Fibroblast of lung (primary cell): ENCODE results near the gene ZIC1. TPM values are rescaled to one million over a fixed set of nuclear protein-coding genes. Genes with fewer than 3 reads are reported as not detected.

ENCODE experiments used
- DNase-seq, 2 donors: peaks; one replicate each; pipeline versions ENCODE4 v3.0.0 to v3.0.0-alpha.2; 2010; ENCODE audit warnings: low read depth in 2 of 2
- H2AFZ ChIP-seq: 2 replicates; pipeline ENCODE4 v1.5.1; 2012; ENCODE audit warnings: low read length, control low read depth, inconsistent platforms
- H3K27ac ChIP-seq: 2 replicates; pipeline ENCODE4 v1.5.1; 2011; ENCODE audit warnings: low read length, control low read depth; ENCODE audit not compliant: insufficient read depth
- H3K27me3 ChIP-seq: 2 replicates; pipeline ENCODE4 v1.5.1; 2011; ENCODE audit warnings: mild to moderate bottlenecking, low read length; ENCODE audit not compliant: control insufficient read depth, insufficient read depth
- H3K36me3 ChIP-seq: 2 replicates; pipeline ENCODE4 v1.5.1; 2011; ENCODE audit warnings: low read length; ENCODE audit not compliant: control insufficient read depth, insufficient read depth
- H3K4me1 ChIP-seq: 2 replicates; pipeline ENCODE4 v1.5.1; 2011; ENCODE audit warnings: low read length; ENCODE audit not compliant: control insufficient read depth, insufficient read depth; ENCODE audit errors: extremely low read depth
- H3K4me2 ChIP-seq: 2 replicates; pipeline ENCODE4 v1.5.1; 2011; ENCODE audit warnings: low read length, control low read depth; ENCODE audit not compliant: insufficient read depth; ENCODE audit errors: extremely low read depth
- H3K4me3 ChIP-seq, 4 experiments: fragments of 200-600 bp in 1 of 4; sonication (generic) in 1 of 4; replicated peaks in 1 of 4; 2 replicates each; pipeline ENCODE4 v1.5.1; 2011 to 2016; ENCODE audit warnings: low read length in 4 of 4, low read depth in 3 of 4, mild to moderate bottlenecking in 3 of 4, control low read depth in 2 of 4, inconsistent platforms in 1 of 4, mixed read lengths in 1 of 4; ENCODE audit not compliant: insufficient read depth in 1 of 4; ENCODE audit errors: control extremely low read depth in 1 of 4
- H3K79me2 ChIP-seq: 2 replicates; pipeline ENCODE4 v1.5.1; 2012; ENCODE audit warnings: mild to moderate bottlenecking, low read length, inconsistent platforms; ENCODE audit not compliant: control insufficient read depth, insufficient read depth
- H3K9ac ChIP-seq: 2 replicates; pipeline ENCODE4 v1.5.1; 2011; ENCODE audit warnings: mild to moderate bottlenecking, low read length, control low read depth; ENCODE audit not compliant: insufficient read depth
- H3K9me3 ChIP-seq: 2 replicates; pipeline ENCODE4 v1.5.1; 2012; ENCODE audit warnings: low read depth, low read length; ENCODE audit not compliant: control insufficient read depth, insufficient read depth
- H4K20me1 ChIP-seq: 2 replicates; pipeline ENCODE4 v1.5.1; 2011; ENCODE audit warnings: low read length; ENCODE audit not compliant: control insufficient read depth, insufficient read depth; ENCODE audit errors: extremely low read depth
- CTCF ChIP-seq, 2 donors: IDR thresholded peaks in 1 of 2; conservative IDR thresholded peaks in 1 of 2; 1 replicate in 1 of 2; 2 replicates in 1 of 2; pipeline ENCODE4 v1.5.1; 2011 to 2012; ENCODE audit warnings: low read length in 2 of 2, control low read depth in 1 of 2, inconsistent platforms in 1 of 2, low read depth in 1 of 2, mild to moderate bottlenecking in 1 of 2
- EZH2 ChIP-seq: IDR thresholded peaks from 2 replicates; pipeline ENCODE4 v1.5.1; 2012; ENCODE audit warnings: low read length, control low read depth, mild to moderate bottlenecking; ENCODE audit errors: missing control alignments
- polyA plus RNA-seq, 2 donors: library from polyadenylated mRNA; depleted of rRNA in 1 of 2; stranded (reverse) in 1 of 2; unstranded in 1 of 2; fragments of >200 nt; gene quantifications; 2 replicates each; pipeline ENCODE4 v1.2.1, GENCODE V29; 2011 to 2012; ENCODE audit warnings: missing spikeins in 1 of 2
- total RNA-seq: library from RNA; depleted of rRNA; stranded (reverse); fragments of >200 nt; gene quantifications from 2 replicates; pipeline ENCODE4 v1.2.1, GENCODE V29; 2014

ZIC1 gene
- total and polyA plus RNA-seq, 2 donors (not counting 1 experiment from before 2014, with no cell fraction given), result 0.11 TPM; not detected in 1

- H3K9me3 ChIP-seq, result no peaks in the 10 kb centered on the region
- H4K20me1 ChIP-seq, result no peaks in the 10 kb centered on the region
- no peaks in the 10 kb centered on the region for H3K36me3 ChIP-seq
- no peak overlapping the region for H3K4me2 ChIP-seq
- no peak overlapping the region for H3K4me3 ChIP-seq
- no peaks in the 10 kb centered on the region for H3K79me2 ChIP-seq
- TF ChIP-seq CTCF (conservative IDR thresholded peaks at IDR 0.05 in 1 of 2, IDR thresholded peaks at IDR 0.05 in 1 of 2; ENCODE audit: low read depth in 1 of 2, low read length in 2 of 2), result no peak
- TF ChIP-seq EZH2, result no peak
- H3K9ac ChIP-seq, result no peak overlapping the region
- H3K27me3 ChIP-seq, result peaks cover 74% of the 10 kb centered on the region
- no peak for DNase-seq
- H3K4me1 ChIP-seq, result no peaks in the 10 kb centered on the region
- no peak overlapping the region for H2AFZ ChIP-seq
- no peak overlapping the region for H3K27ac ChIP-seq
Measured at GRCh38 chr3:147394884-147395225, 14.3 kb upstream of the ZIC1 start.

GRCh38 chr3:147395899-147396711, 13.1 kb upstream of the ZIC1 start:
- Histone ChIP-seq H3K27me3 (peaks cover 67% of the 10 kb centered on the region), H2AFZ (no peak overlapping the region), H3K4me3 (no peak overlapping the region), H3K9me3 (no peaks in the 10 kb centered on the region), H3K4me1 (no peaks in the 10 kb centered on the region), H4K20me1 (no peaks in the 10 kb centered on the region), H3K9ac (no peak overlapping the region), H3K4me2 (no peak overlapping the region), H3K36me3 (no peaks in the 10 kb centered on the region), H3K27ac (no peak overlapping the region), H3K79me2 (no peaks in the 10 kb centered on the region)
- TF ChIP-seq EZH2 (no peak), CTCF (conservative IDR thresholded peaks at IDR 0.05 in 1 of 2, IDR thresholded peaks at IDR 0.05 in 1 of 2; ENCODE audit: low read depth in 1 of 2, low read length in 2 of 2) (no peak)
- no peak for DNase-seq

DNA sequence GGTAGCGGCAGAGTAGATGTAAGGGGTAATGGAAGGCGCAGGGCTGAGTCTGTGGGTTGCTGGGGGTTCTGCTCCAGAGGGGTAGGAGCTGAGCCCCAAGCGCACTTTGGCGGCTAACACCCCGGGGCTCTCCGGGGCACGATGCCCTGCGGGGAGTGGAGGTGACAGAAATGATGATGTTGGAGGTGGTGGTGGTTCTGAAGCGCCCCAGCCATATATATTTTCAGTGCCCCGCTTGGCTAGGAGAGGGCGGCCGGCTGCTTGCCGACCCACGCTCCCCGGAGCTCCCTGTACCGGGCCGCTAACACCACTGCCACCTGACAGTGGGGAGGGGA, 12.5 kb upstream of the ZIC1 start:
- no peaks in the 10 kb centered on the region for H3K36me3 ChIP-seq
- H3K4me1 ChIP-seq, result no peaks in the 10 kb centered on the region
- no peak overlapping the region for H3K27ac ChIP-seq
- no peaks in the 10 kb centered on the region for H3K9me3 ChIP-seq
- H3K9ac ChIP-seq, result no peak overlapping the region
- no peak for DNase-seq
- H3K79me2 ChIP-seq, result no peaks in the 10 kb centered on the region
- no peak overlapping the region for H2AFZ ChIP-seq
- no peak for TF ChIP-seq EZH2
- TF ChIP-seq CTCF (conservative IDR thresholded peaks at IDR 0.05 in 1 of 2, IDR thresholded peaks at IDR 0.05 in 1 of 2; ENCODE audit: low read depth in 1 of 2, low read length in 2 of 2), result no peak
- no peak overlapping the region for H3K4me3 ChIP-seq
- peaks cover 63% of the 10 kb centered on the region for H3K27me3 ChIP-seq
- no peaks in the 10 kb centered on the region for H4K20me1 ChIP-seq
- no peak overlapping the region for H3K4me2 ChIP-seq
